Measurements from ENCODE around the gene NSA2.

Gene NSA2

DNA sequence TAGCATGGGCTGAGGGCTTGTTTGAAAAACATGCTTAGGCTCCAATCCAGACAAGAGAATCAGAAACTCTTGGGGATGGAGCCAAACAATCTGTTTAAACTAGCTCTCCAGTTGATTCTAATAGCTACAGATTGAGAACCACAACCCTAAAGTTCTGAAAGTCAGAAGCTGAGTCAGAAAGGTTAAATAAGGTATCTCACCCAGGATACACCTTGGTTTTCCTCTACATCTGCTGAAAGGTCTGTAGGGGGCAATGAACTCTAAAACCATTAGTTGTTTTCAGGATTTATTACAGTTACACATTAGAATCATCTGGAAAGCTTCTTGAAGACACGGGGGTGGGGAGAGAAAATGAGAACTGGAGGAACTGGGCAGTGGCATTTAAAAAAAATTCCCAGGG is 5.8 kb upstream of the NSA2 start:
- in situ Hi-C loops (cut with MboI; ENCODE audit: low pct_unique_long_range_greater_than_20kb, low sequenced_read_pairs, unreplicated experiment) = loop anchor here (25.0 kb wide), 1 partner anchor 151 kb away; no protein-coding TSS in a partner anchor
- no peak for DNase-seq (ENCODE audit: low spot score)
- TF ChIP-seq, protein P1, sequence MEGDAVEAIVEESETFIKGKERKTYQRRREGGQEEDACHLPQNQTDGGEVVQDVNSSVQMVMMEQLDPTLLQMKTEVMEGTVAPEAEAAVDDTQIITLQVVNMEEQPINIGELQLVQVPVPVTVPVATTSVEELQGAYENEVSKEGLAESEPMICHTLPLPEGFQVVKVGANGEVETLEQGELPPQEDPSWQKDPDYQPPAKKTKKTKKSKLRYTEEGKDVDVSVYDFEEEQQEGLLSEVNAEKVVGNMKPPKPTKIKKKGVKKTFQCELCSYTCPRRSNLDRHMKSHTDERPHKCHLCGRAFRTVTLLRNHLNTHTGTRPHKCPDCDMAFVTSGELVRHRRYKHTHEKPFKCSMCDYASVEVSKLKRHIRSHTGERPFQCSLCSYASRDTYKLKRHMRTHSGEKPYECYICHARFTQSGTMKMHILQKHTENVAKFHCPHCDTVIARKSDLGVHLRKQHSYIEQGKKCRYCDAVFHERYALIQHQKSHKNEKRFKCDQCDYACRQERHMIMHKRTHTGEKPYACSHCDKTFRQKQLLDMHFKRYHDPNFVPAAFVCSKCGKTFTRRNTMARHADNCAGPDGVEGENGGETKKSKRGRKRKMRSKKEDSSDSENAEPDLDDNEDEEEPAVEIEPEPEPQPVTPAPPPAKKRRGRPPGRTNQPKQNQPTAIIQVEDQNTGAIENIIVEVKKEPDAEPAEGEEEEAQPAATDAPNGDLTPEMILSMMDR (IDR thresholded peaks at IDR 0.05; ENCODE audit: extremely low read depth, insufficient read depth, missing control alignments) = no peak

DNA sequence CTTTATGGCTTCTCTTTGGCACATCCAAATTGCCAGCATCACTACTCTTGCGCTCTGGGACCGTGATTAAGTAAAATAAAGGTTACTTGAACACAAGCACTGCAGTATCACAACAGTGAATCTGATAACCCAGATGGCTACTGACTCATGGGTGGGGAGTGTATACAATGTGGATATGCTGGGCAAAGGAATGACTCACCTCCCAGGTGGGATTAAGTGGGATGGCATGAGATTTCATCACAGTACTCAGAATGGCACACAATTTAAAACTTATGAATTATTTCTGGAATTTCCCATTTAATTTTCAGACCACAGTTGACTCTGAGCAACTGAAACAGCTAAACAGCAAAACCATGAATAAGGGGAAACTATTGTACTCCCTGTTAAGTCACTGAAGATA is 4.5 kb upstream of the NSA2 start:
- TF ChIP-seq, protein P1 (IDR thresholded peaks at IDR 0.05; ENCODE audit: extremely low read depth, insufficient read depth, missing control alignments) = no peak
- in situ Hi-C loops (cut with MboI; ENCODE audit: low pct_unique_long_range_greater_than_20kb, low sequenced_read_pairs, unreplicated experiment) = loop anchor here (25.0 kb wide), 1 partner anchor 150 kb away; no protein-coding TSS in a partner anchor
- no peak for DNase-seq (ENCODE audit: low spot score)

DNA sequence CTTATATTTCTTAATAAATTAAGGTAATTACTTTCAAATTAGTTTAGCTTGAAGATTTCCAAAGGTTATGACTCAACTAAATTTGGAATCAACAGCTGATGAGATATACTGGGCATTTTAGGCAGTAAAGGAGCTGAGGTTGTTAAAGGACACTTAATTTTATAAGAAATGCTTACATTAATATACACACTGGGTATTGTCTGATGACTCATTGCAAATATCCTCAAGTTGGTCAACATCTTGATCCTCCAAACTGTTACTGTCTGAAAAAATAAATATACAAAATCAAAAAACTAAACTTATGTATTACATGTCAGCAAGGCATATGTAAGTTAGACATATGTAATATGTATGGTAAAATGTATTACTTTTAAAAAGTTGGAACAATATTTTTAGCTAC is 3.5 kb upstream of the NSA2 start:
- DNase-seq (ENCODE audit: low spot score) = no peak
- TF ChIP-seq, protein P1 (IDR thresholded peaks at IDR 0.05; ENCODE audit: extremely low read depth, insufficient read depth, missing control alignments) = no peak
- in situ Hi-C loops (cut with MboI; ENCODE audit: low pct_unique_long_range_greater_than_20kb, low sequenced_read_pairs, unreplicated experiment) = loop anchor here (25.0 kb wide), 1 partner anchor 149 kb away; no protein-coding TSS in a partner anchor

DNA sequence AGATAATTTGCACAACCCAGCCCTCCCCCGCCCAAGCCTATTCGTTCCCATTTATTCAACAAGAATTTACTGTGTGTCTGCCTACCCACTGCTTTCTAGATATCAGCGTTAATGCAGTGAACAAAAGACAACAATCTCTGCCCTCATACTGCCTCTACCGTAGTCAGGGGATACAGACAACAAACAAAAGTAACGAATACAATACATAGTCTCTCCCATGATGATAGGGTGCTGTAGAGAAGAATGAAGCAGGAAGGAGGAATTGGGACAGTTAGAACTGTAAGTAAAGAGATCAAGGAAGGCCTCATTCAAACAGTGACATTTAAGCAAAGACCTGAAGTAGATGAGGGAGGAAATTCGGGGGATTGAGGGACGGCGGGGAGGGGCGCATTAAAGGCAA is 1.8 kb upstream of the NSA2 start:
- DNase-seq (ENCODE audit: low spot score) = no peak
- TF ChIP-seq, protein P1 (IDR thresholded peaks at IDR 0.05; ENCODE audit: extremely low read depth, insufficient read depth, missing control alignments) = no peak
- in situ Hi-C loops (cut with MboI; ENCODE audit: low pct_unique_long_range_greater_than_20kb, low sequenced_read_pairs, unreplicated experiment) = loop anchor here (25.0 kb wide), 1 partner anchor 147 kb away; no protein-coding TSS in a partner anchor

DNA sequence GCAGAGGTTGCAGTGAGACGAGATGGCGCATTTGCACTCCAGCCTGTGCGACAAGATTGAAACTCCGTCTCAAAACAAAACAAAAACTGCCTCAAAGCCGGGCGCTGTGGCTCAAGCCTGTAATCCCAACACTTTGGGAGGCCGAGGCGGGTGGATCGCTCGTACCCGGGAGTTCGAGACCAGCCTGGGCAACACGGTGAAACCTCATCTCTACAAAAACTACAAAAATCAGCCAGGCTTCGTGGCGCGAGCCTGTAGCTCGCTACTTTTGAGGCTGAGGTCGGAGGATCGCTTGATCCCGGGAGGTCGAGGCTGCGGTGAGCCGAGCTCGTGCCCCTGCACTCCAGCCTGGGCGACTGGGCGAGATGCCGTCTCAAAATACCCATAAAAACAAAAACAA is 1.1 kb upstream of the NSA2 start:
- in situ Hi-C loops (cut with MboI; ENCODE audit: low pct_unique_long_range_greater_than_20kb, low sequenced_read_pairs, unreplicated experiment) = loop anchor here (25.0 kb wide), 1 partner anchor 146 kb away; no protein-coding TSS in a partner anchor
- DNase-seq (ENCODE audit: low spot score) = no peak

DNA sequence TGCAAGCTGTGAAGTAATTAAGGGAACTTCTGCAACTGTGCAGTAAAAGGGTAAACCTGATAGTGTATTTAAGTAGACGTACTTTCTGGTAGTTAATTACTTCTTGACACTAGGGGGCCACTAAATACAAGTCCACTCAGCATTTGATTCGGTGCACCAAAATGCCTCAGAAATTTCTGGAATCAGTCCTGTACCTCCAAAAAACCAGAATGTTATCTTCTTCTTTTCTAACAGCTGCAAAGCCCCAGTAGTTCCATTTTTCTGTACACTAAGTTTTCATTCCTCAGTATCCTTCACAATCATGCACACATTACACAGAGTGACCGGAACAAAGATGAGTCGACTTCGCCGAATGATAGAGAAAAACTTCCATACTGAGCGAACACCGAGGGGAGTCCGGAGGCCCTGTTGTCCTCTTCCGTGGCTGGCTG is 616 bp upstream of the NSA2 start:
- DNase-seq (ENCODE audit: low spot score) = peak; percentile 59
- TF ChIP-seq, protein P1 (IDR thresholded peaks at IDR 0.05; ENCODE audit: extremely low read depth, insufficient read depth, missing control alignments) = peak; percentile 51
- in situ Hi-C loops (cut with MboI; ENCODE audit: low pct_unique_long_range_greater_than_20kb, low sequenced_read_pairs, unreplicated experiment) = loop anchor here (25.0 kb wide), 1 partner anchor 146 kb away; no protein-coding TSS in a partner anchor

More for the DNA sequence above, 1.1 kb upstream of the NSA2 start:
- TF ChIP-seq, protein P1 (IDR thresholded peaks at IDR 0.05; ENCODE audit: extremely low read depth, insufficient read depth, missing control alignments) = no peak

Measured in GM13977 (cell line).